Neuronal stem cell (in vitro differentiated cells): ENCODE measurements around the gene ITGAE.

Experiments used
- DNase-seq: peaks from one replicate; pipeline ENCODE4 v3.0.0-alpha.2; 2013; ENCODE audit warnings: low spot score
- H2AFZ ChIP-seq: one replicate; pipeline ENCODE4 v1.6.1; 2013; ENCODE audit warnings: mild to moderate bottlenecking, low read length, inconsistent platforms
- H2AK5ac ChIP-seq: 2 replicates; pipeline ENCODE4 v1.6.1; 2013; ENCODE audit warnings: low read depth, mild to moderate bottlenecking, inconsistent platforms, low read length, moderate library complexity, mixed read lengths
- H2BK120ac ChIP-seq: 2 replicates; pipeline ENCODE4 v1.6.1; 2013; ENCODE audit warnings: low read depth, mild to moderate bottlenecking, inconsistent platforms, low read length, moderate library complexity, mixed read lengths
- H2BK12ac ChIP-seq: one replicate; pipeline ENCODE4 v1.6.1; 2013; ENCODE audit warnings: low read length, inconsistent platforms
- H2BK15ac ChIP-seq: 2 replicates; pipeline ENCODE4 v1.6.1; 2013; ENCODE audit warnings: mild to moderate bottlenecking, low read length, inconsistent platforms, mixed read lengths
- H2BK5ac ChIP-seq: one replicate; pipeline ENCODE4 v1.6.1; 2013; ENCODE audit warnings: inconsistent platforms, mild to moderate bottlenecking, low read length, moderate library complexity
- H3K14ac ChIP-seq: one replicate; pipeline ENCODE4 v1.6.1; 2013; ENCODE audit warnings: low read length, inconsistent platforms
- H3K18ac ChIP-seq: 2 replicates; pipeline ENCODE4 v1.6.1; 2013; ENCODE audit warnings: low read length, inconsistent platforms
- H3K23ac ChIP-seq: 2 replicates; pipeline ENCODE4 v1.6.1; 2013; ENCODE audit warnings: low read depth, mild to moderate bottlenecking, mixed read lengths, low read length, inconsistent platforms; ENCODE audit not compliant: poor library complexity
- H3K27ac ChIP-seq: replicated peaks from 3 replicates; pipeline ENCODE4 v1.5.1; 2013; ENCODE audit warnings: low read length, inconsistent platforms
- H3K27me3 ChIP-seq, 3 experiments: 2 replicates each; pipeline ENCODE4 v1.6.1; 2013; ENCODE audit warnings: low read length in 3 of 3, mild to moderate bottlenecking in 2 of 3, inconsistent platforms in 1 of 3, low read depth in 1 of 3, mixed read lengths in 1 of 3, moderate library complexity in 1 of 3; ENCODE audit not compliant: control insufficient read depth in 3 of 3, insufficient read depth in 3 of 3
- H3K36me3 ChIP-seq, 2 donors: replicated peaks in 1 of 2; 2 replicates each; pipeline ENCODE4 v1.6.1; 2013; ENCODE audit warnings: low read length in 2 of 2; ENCODE audit not compliant: control insufficient read depth in 2 of 2, insufficient read depth in 2 of 2
- H3K4ac ChIP-seq: 2 replicates; pipeline ENCODE4 v1.6.1; 2013; ENCODE audit warnings: inconsistent platforms, mild to moderate bottlenecking, low read length, moderate library complexity
- H3K4me1 ChIP-seq, 2 donors: 1 replicate in 1 of 2; 2 replicates in 1 of 2; pipeline ENCODE4 v1.6.1; 2013; ENCODE audit warnings: low read length in 2 of 2, low read depth in 1 of 2; ENCODE audit not compliant: control insufficient read depth in 2 of 2, insufficient read depth in 1 of 2
- H3K4me2 ChIP-seq: one replicate; pipeline ENCODE4 v1.6.1; 2013; ENCODE audit warnings: mild to moderate bottlenecking, low read length, inconsistent platforms; ENCODE audit not compliant: insufficient read depth, poor library complexity, severe bottlenecking
- H3K4me3 ChIP-seq, 2 donors: 2 replicates each; pipeline ENCODE4 v1.5.1; 2013; ENCODE audit warnings: low read length in 2 of 2, mild to moderate bottlenecking in 2 of 2, inconsistent platforms in 1 of 2, moderate library complexity in 1 of 2
- H3K79me1 ChIP-seq: one replicate; pipeline ENCODE4 v1.6.1; 2013; ENCODE audit warnings: low read depth, mild to moderate bottlenecking, inconsistent platforms, low read length, moderate library complexity
- H3K9ac ChIP-seq: one replicate; pipeline ENCODE4 v1.6.1; 2013; ENCODE audit warnings: mild to moderate bottlenecking, low read depth, low read length, inconsistent platforms; ENCODE audit not compliant: poor library complexity
- H3K9me3 ChIP-seq, 2 donors: replicated peaks in 1 of 2; 2 replicates each; pipeline versions ENCODE3 to v1.6.1; 2013; ENCODE audit warnings: low read length in 2 of 2, mild to moderate bottlenecking in 2 of 2, inconsistent platforms in 1 of 2, low read depth in 1 of 2, mixed read lengths in 1 of 2, moderate library complexity in 1 of 2; ENCODE audit not compliant: control insufficient read depth in 2 of 2, insufficient read depth in 1 of 2
- H4K8ac ChIP-seq: one replicate; pipeline ENCODE4 v1.6.1; 2013; ENCODE audit warnings: low read depth, mild to moderate bottlenecking, inconsistent platforms, low read length, moderate library complexity
- H4K91ac ChIP-seq: one replicate; pipeline ENCODE4 v1.6.1; 2013; ENCODE audit warnings: low read length, low read depth, mild to moderate bottlenecking, inconsistent platforms; ENCODE audit not compliant: poor library complexity
- WGBS, 2 donors: extraction: QIAGEN DNeasy Blood & Tissue Kit; methylation state at CpG; one replicate each; pipeline ENCODE4 v1.1.7; 2013; ENCODE audit warnings: missing lambda C conversion rate in 2 of 2, mixed read lengths in 1 of 2; ENCODE audit not compliant: insufficient read length in 2 of 2, insufficient replicate concordance in 1 of 2; ENCODE audit errors: extremely low coverage in 2 of 2; 5-methylcytosine and 5-hydroxymethylcytosine counted together

ITGAE gene

GRCh38 chr17:3802461-3803307 is 1.7 kb upstream of the ITGAE start:
- Histone ChIP-seq H4K8ac (no peak overlapping the region), H3K4me1 (no peaks in the 10 kb centered on the region), H3K36me3 (peaks cover 6 to 41% of the 10 kb centered on the region in 2 donors), H2AFZ (no peak overlapping the region), H2BK15ac (no peak overlapping the region), H3K14ac (no peak overlapping the region), H3K4me2 (no peak overlapping the region), H3K9ac (no peak overlapping the region), H3K79me1 (no peaks in the 10 kb centered on the region), H3K4me3 (no peak overlapping the region), H3K18ac (no peak overlapping the region), H3K4ac (no peak overlapping the region), H3K27me3 (no peaks in the 10 kb centered on the region), H2BK120ac (no peak overlapping the region), H3K23ac (no peak overlapping the region), H2BK12ac (no peak overlapping the region), H2BK5ac (no peak overlapping the region), H4K91ac (no peak overlapping the region), H3K27ac (no peak overlapping the region), H2AK5ac (no peak overlapping the region), H3K9me3 (no peaks in the 10 kb centered on the region)
- DNase-seq = no peak
- WGBS, 2 donors = no CpG with 5 or more reads among the region's 19 CpGs

GRCh38 chr17:3801792-3802191 is 804 bp upstream of the ITGAE start:
- H3K9me3 ChIP-seq = no peaks in the 10 kb centered on the region
- no peak overlapping the region for H4K8ac ChIP-seq
- H2AFZ ChIP-seq = no peak overlapping the region
- no peak overlapping the region for H2AK5ac ChIP-seq
- H3K4me3 ChIP-seq = no peak overlapping the region
- no peaks in the 10 kb centered on the region for H3K27me3 ChIP-seq
- no peak overlapping the region for H3K23ac ChIP-seq
- H4K91ac ChIP-seq = no peak overlapping the region
- no peak overlapping the region for H2BK5ac ChIP-seq
- no peaks in the 10 kb centered on the region for H3K4me1 ChIP-seq
- WGBS, 2 donors = no CpG with 5 or more reads among the region's 10 CpGs
- H3K18ac ChIP-seq = no peak overlapping the region
- no peaks in the 10 kb centered on the region for H3K79me1 ChIP-seq
- no peak overlapping the region for H2BK120ac ChIP-seq
- H3K27ac ChIP-seq = no peak overlapping the region
- DNase-seq = no peak
- no peak overlapping the region for H3K4me2 ChIP-seq
- peaks cover 3 to 32% of the 10 kb centered on the region in 2 donors for H3K36me3 ChIP-seq
- H3K14ac ChIP-seq = no peak overlapping the region
- no peak overlapping the region for H3K9ac ChIP-seq
- H2BK15ac ChIP-seq = no peak overlapping the region
- H2BK12ac ChIP-seq = no peak overlapping the region
- no peak overlapping the region for H3K4ac ChIP-seq

GRCh38 chr17:3801347-3801746 is 359 bp upstream of the ITGAE start:
- no peak for DNase-seq
- no peaks in the 10 kb centered on the region for H3K79me1 ChIP-seq
- no peak overlapping the region for H3K4ac ChIP-seq
- no peak overlapping the region for H2AK5ac ChIP-seq
- H3K36me3 ChIP-seq = peaks cover 3 to 27% of the 10 kb centered on the region in 2 donors
- no peaks in the 10 kb centered on the region for H3K27me3 ChIP-seq
- H2BK120ac ChIP-seq = no peak overlapping the region
- H2BK5ac ChIP-seq = no peak overlapping the region
- H3K4me2 ChIP-seq = no peak overlapping the region
- no peaks in the 10 kb centered on the region for H3K4me1 ChIP-seq
- H2AFZ ChIP-seq = no peak overlapping the region
- WGBS, 2 donors = no CpG with 5 or more reads among the region's 7 CpGs
- no peak overlapping the region for H3K27ac ChIP-seq
- no peak overlapping the region for H2BK12ac ChIP-seq
- H4K8ac ChIP-seq = no peak overlapping the region
- H3K4me3 ChIP-seq = no peak overlapping the region
- H3K18ac ChIP-seq = peak overlapping the region; percentile 16
- H3K9me3 ChIP-seq = no peaks in the 10 kb centered on the region
- no peak overlapping the region for H3K23ac ChIP-seq
- H3K14ac ChIP-seq = no peak overlapping the region
- no peak overlapping the region for H4K91ac ChIP-seq
- no peak overlapping the region for H3K9ac ChIP-seq
- no peak overlapping the region for H2BK15ac ChIP-seq

GRCh38 chr17:3799181-3799945 is 1.6 kb downstream of the ITGAE start:
- Histone ChIP-seq H3K27me3 (peaks cover 0 to 3% (median 0%) of the 10 kb centered on the region in 3 experiments), H2AK5ac (peak overlapping the region; percentile 57), H3K79me1 (no peaks in the 10 kb centered on the region), H3K36me3 (peaks cover 4 to 18% of the 10 kb centered on the region in 2 donors), H3K9ac (no peak overlapping the region), H2BK12ac (no peak overlapping the region), H2AFZ (no peak overlapping the region), H3K4me2 (no peak overlapping the region), H3K9me3 (peaks cover 0 to 3% of the 10 kb centered on the region in 2 donors), H3K23ac (no peak overlapping the region), H3K4me1 (peaks cover 5 to 6% of the 10 kb centered on the region in 2 donors), H4K91ac (no peak overlapping the region), H3K4ac (no peak overlapping the region), H2BK15ac (no peak overlapping the region), H3K27ac (no peak overlapping the region), H2BK120ac (no peak overlapping the region), H3K14ac (no peak overlapping the region), H2BK5ac (no peak overlapping the region), H4K8ac (no peak overlapping the region), H3K18ac (no peak overlapping the region), H3K4me3 (no peak overlapping the region)
- no CpG with 5 or more reads among the region's 12 CpGs for WGBS, 2 donors
- no peak for DNase-seq
